Lower leg skin (tissue), 4 donors: ENCODE data around the gene RPS4Y2. TPM values are rescaled to one million over a fixed set of nuclear protein-coding genes. Genes with fewer than 3 reads are reported as not detected.

Experiments
- DNase-seq, 2 donors: peaks; one replicate each; pipeline ENCODE4 v3.0.0-alpha.2; 2019; ENCODE audit warnings: low spot score in 2 of 2
- H3K4me3 ChIP-seq: fragments of 200-600 bp; sonication (generic); 2 replicates; pipeline ENCODE4 v1.5.1; 2017; ENCODE audit warnings: mild to moderate bottlenecking, low read depth; ENCODE audit not compliant: poor library complexity, severe bottlenecking
- POLR2A ChIP-seq, 2 donors: fragments of 450-650 bp; IDR thresholded peaks; one replicate each; pipeline ENCODE4 v1.6.1; 2016 to 2017; ENCODE audit warnings: antibody characterized with exemption in 2 of 2, mild to moderate bottlenecking in 1 of 2, moderate library complexity in 1 of 2
- WGBS, 2 donors: methylation state at CpG; one replicate each; pipeline ENCODE4 v1.1.5; 2018; 5-methylcytosine and 5-hydroxymethylcytosine counted together
- intact Hi-C: fragments of 100-400 bp; cut with DNase I; formaldehyde crosslinking; loops from one replicate; pipeline ENCODE4 v1.15.0; 2023; ENCODE audit warnings: low total_unique reads
- total RNA-seq, 4 donors: library from RNA; depleted of rRNA; stranded (reverse); fragments of >200 nt; gene quantifications; one replicate each; pipeline ENCODE4 v1.1.0, GENCODE V29; 2016
- TF ChIP-seq, protein P1 (sequence below), 3 donors: fragments of 450-650 bp; IDR thresholded peaks; one replicate each; pipeline ENCODE4 v1.5.1; 2016; ENCODE audit warnings: antibody characterized with exemption in 3 of 3, mild to moderate bottlenecking in 3 of 3, moderate library complexity in 2 of 3

The RPS4Y2 gene
- total RNA-seq: not detected

DNA sequence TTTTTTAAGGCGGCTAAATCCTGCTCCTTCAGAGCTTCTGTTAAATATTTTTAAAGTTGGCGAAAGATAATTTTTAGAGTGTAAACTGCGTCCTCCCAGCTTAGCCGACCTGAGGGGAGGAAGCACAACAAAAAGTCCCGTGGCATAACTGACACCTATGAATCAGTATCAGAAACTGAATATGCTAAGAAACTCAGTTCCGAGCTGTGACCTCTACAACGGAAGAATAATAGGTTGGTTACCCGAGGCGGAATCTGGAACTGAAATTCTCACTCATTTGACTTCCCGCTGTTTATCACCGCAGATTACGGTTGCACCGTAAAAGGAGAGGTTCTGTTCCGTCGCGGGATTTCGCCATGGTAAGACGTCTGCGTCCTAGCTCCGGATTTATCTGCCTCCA lies at the start of gene RPS4Y2:
Gene RPS4Y2, plus strand, starts transcription at position 301 of the 400 bp plus-strand sequence. Its CDS starts 56 bp downstream, at position 357.
- no peak within 1 kb of the TSS for H3K4me3 ChIP-seq
- DNase-seq: no peak
- intact Hi-C loops: no loop called here
- TF ChIP-seq, protein P1, sequence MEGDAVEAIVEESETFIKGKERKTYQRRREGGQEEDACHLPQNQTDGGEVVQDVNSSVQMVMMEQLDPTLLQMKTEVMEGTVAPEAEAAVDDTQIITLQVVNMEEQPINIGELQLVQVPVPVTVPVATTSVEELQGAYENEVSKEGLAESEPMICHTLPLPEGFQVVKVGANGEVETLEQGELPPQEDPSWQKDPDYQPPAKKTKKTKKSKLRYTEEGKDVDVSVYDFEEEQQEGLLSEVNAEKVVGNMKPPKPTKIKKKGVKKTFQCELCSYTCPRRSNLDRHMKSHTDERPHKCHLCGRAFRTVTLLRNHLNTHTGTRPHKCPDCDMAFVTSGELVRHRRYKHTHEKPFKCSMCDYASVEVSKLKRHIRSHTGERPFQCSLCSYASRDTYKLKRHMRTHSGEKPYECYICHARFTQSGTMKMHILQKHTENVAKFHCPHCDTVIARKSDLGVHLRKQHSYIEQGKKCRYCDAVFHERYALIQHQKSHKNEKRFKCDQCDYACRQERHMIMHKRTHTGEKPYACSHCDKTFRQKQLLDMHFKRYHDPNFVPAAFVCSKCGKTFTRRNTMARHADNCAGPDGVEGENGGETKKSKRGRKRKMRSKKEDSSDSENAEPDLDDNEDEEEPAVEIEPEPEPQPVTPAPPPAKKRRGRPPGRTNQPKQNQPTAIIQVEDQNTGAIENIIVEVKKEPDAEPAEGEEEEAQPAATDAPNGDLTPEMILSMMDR (IDR thresholded peaks at IDR 0.05): no peak
- TF ChIP-seq POLR2A (IDR thresholded peaks at IDR 0.05): no peak
- WGBS, 2 donors: 94% methylated on average over 20 of the region's 20 CpGs; no CpG with 5 or more reads in 1 of the 2 donors

DNA sequence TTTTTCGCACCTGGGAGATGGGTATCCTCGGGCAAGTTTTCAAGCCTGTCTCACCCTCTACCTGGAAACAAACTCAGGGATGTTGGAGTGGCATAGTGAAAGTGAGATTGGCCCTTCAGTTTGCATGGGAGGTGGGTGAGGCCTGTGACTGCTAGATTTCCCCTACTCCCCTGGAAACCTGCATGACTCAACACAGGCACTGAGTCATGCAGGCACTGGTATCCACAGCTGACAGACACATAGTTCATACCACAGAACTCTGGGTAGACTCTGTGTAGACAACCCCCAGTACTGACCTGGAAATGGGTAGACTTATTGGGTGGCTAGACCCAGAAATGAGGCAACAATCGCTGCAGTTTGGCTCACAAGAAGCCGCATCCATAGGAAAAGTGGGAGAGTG lies 41.5 kb upstream of the RPS4Y2 start:
- WGBS, 2 donors: 86% methylated on average over 4 of the region's 4 CpGs; no CpG with 5 or more reads in 1 of the 2 donors
- no peak for DNase-seq
- intact Hi-C loops: no loop called here
- TF ChIP-seq POLR2A (IDR thresholded peaks at IDR 0.05): no peak
- TF ChIP-seq, protein P1 (IDR thresholded peaks at IDR 0.05): no peak
- no peak overlapping the region for H3K4me3 ChIP-seq

DNA sequence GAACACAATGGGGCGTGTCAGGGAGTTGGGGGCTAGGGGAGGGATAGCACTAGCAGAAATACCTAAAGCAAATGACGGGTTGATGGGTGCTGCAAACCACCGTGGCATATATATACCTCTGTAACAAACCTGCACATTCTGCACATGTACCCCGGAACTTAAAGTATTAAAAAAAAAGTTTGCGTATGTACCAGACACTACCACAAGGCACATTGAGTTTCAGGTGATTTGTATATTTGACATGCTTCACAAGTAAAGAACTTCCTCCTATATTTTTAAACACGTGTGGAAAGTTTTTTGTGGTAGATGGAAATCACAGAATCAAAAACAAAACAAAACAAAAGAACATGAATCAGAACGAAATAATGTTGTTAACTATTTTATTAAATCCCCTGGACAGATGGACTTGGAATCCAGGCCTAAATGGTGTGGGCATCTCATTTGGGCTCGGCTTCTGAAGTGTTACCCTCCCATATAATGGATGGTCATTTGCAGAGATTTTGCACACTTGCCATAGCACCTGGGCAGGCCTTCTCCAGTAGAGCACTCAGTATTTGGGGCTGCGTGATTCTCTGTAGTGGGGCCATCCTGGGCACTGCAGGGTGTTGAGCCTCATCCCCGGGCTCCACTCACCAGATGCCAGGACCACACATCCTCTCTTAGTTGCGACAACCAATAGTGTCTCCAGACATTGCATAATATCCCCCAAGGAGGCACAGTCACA lies 29.6 kb upstream of the RPS4Y2 start:
- intact Hi-C loops: no loop called here
- TF ChIP-seq, protein P1 (IDR thresholded peaks at IDR 0.05): no peak
- TF ChIP-seq POLR2A (IDR thresholded peaks at IDR 0.05): no peak
- no peak for DNase-seq
- 80% methylated on average over 11 of the region's 11 CpGs; no CpG with 5 or more reads in 1 of the 2 donors for WGBS, 2 donors
- no peak overlapping the region for H3K4me3 ChIP-seq

DNA sequence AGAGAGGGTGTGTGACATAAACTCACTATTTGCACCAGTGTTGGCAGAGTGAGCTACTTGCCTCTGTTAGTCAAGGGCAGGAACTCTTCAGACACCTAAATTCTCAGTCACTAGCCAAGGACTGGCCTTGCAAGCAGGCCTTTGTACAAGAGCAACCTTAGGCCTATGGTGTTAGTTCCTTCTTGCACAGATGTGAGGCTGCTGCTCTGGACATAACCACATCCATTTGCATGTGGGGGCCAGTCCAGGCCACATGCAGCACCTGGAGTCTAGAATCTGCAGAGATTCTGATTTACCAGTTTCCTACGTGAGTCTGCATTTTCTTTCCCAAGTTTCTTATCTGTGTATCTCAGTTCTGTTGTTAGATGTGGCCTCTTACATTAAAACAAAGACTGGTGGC lies 20.7 kb upstream of the RPS4Y2 start:
- 68% methylated on average over 1 of the region's 1 CpG; no CpG with 5 or more reads in 1 of the 2 donors for WGBS, 2 donors
- DNase-seq: no peak
- no peak overlapping the region for H3K4me3 ChIP-seq
- TF ChIP-seq POLR2A (IDR thresholded peaks at IDR 0.05): no peak
- TF ChIP-seq, protein P1 (IDR thresholded peaks at IDR 0.05): no peak
- intact Hi-C loops: no loop called here

DNA sequence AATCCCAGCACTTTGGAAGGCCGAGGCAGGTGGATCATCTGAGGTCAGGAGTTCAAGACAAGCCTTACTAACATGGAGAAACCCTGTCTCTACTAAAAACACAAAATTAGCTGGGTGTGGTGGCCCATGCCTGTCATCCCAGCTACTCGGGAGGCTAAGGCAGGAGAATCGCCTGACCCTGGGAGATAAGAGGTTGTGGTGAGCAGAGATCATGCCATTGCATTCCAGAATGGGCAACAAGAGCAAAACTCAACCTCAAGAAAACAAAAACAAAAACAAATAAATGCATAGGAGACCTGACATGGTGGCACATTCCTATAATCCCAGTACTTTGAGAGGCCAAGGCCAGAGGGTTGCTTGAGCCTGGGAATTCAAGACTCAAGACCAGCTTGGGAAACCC lies 16.1 kb upstream of the RPS4Y2 start:
- no peak overlapping the region for H3K4me3 ChIP-seq
- TF ChIP-seq POLR2A (IDR thresholded peaks at IDR 0.05): no peak
- TF ChIP-seq, protein P1 (IDR thresholded peaks at IDR 0.05): no peak
- intact Hi-C loops: no loop called here
- WGBS, 2 donors: 66% methylated on average over 3 of the region's 3 CpGs; no CpG with 5 or more reads in 1 of the 2 donors
- no peak for DNase-seq
